Cardiac muscle cell (in vitro differentiated cells and primary cell): ENCODE measurements around the gene EDIL3. TPM values are rescaled to one million over a fixed set of nuclear protein-coding genes. Genes with fewer than 3 reads are reported as not detected.

Source experiments
- DNase-seq, 2 donors: peaks; one replicate each; pipeline versions ENCODE4 v3.0.0 to v3.0.0-alpha.2; 2010 to 2017; ENCODE audit warnings: low read depth in 1 of 2, low spot score in 1 of 2
- H3K27ac ChIP-seq: fragments of 200-600 bp; sonication (generic); 2 replicates; pipeline ENCODE4 v1.5.1; 2016
- H3K27me3 ChIP-seq: fragments of 200-600 bp; sonication (generic); 2 replicates; pipeline ENCODE4 v1.6.0; 2016; ENCODE audit warnings: control low read depth
- H3K36me3 ChIP-seq: fragments of 200-600 bp; sonication (generic); 2 replicates; pipeline ENCODE4 v1.5.1; 2016; ENCODE audit warnings: control low read depth
- H3K4me1 ChIP-seq: fragments of 200-600 bp; sonication (generic); 2 replicates; pipeline ENCODE4 v1.8.1; 2017; ENCODE audit warnings: low read depth, mild to moderate bottlenecking, mixed run types
- H3K4me3 ChIP-seq: fragments of 200-600 bp; sonication (generic); 2 replicates; pipeline ENCODE4 v1.5.1; 2016; ENCODE audit warnings: mild to moderate bottlenecking
- H3K9me3 ChIP-seq: fragments of 200-600 bp; sonication (generic); 2 replicates; pipeline ENCODE4 v1.5.1; 2017; ENCODE audit warnings: low read depth, mild to moderate bottlenecking, control low read depth
- CTCF ChIP-seq: IDR thresholded peaks from 2 replicates; pipeline ENCODE4 v1.5.1; 2012; ENCODE audit warnings: low read depth, mild to moderate bottlenecking, low read length
- polyA plus RNA-seq: library from polyadenylated mRNA; unstranded; fragments of >200 nt; fragmentation: Nextera tagmentation; extraction: Ambion mirVana; gene quantifications from 2 replicates; pipeline ENCODE4 v1.2.1, GENCODE V29; 2016
- total RNA-seq: library from RNA; depleted of rRNA; stranded (reverse); fragments of >200 nt; gene quantifications from 2 replicates; pipeline ENCODE4 v1.2.3, GENCODE V29; 2016

Gene EDIL3
- total and polyA plus RNA-seq, 2 experiments from 2014 or later, result 7.2 to 7.7 TPM

- no peak for DNase-seq
- H3K4me3 ChIP-seq, result no peak overlapping the region
- peaks cover 3% of the 10 kb centered on the region for H3K27me3 ChIP-seq
- no peaks in the 10 kb centered on the region for H3K9me3 ChIP-seq
- no peaks in the 10 kb centered on the region for H3K4me1 ChIP-seq
- no peak for TF ChIP-seq CTCF
- H3K27ac ChIP-seq, result no peak overlapping the region
- no peaks in the 10 kb centered on the region for H3K36me3 ChIP-seq
Measured at GRCh38 chr5:84376346-84376745, 8.3 kb downstream of the EDIL3 start.

- Histone ChIP-seq H3K27me3 (no peaks in the 10 kb centered on the region), H3K4me3 (no peak overlapping the region), H3K4me1 (no peaks in the 10 kb centered on the region), H3K9me3 (no peaks in the 10 kb centered on the region), H3K27ac (no peak overlapping the region), H3K36me3 (no peaks in the 10 kb centered on the region)
- DNase-seq, result no peak
- no peak for TF ChIP-seq CTCF
Measured at GRCh38 chr5:84374568-84374967, 10.1 kb downstream of the EDIL3 start.

GRCh38 chr5:84373506-84373905 lies 11.2 kb downstream of the EDIL3 start:
- peak in 1 of 2 donors; percentile 20 for DNase-seq
- no peak overlapping the region for H3K4me3 ChIP-seq
- no peaks in the 10 kb centered on the region for H3K9me3 ChIP-seq
- TF ChIP-seq CTCF, result no peak
- no peaks in the 10 kb centered on the region for H3K4me1 ChIP-seq
- H3K27me3 ChIP-seq, result no peaks in the 10 kb centered on the region
- H3K36me3 ChIP-seq, result no peaks in the 10 kb centered on the region
- H3K27ac ChIP-seq, result no peak overlapping the region

GRCh38 chr5:84372066-84372695 lies 12.5 kb downstream of the EDIL3 start:
- no peaks in the 10 kb centered on the region for H3K9me3 ChIP-seq
- DNase-seq, result peak in 1 of 2 donors; percentile 93
- no peak for TF ChIP-seq CTCF
- H3K27ac ChIP-seq, result no peak overlapping the region
- H3K36me3 ChIP-seq, result no peaks in the 10 kb centered on the region
- no peaks in the 10 kb centered on the region for H3K27me3 ChIP-seq
- no peak overlapping the region for H3K4me3 ChIP-seq
- no peaks in the 10 kb centered on the region for H3K4me1 ChIP-seq

GRCh38 chr5:84370176-84370575 lies 14.5 kb downstream of the EDIL3 start:
- DNase-seq, result no peak
- H3K4me3 ChIP-seq, result no peak overlapping the region
- H3K9me3 ChIP-seq, result no peaks in the 10 kb centered on the region
- H3K27ac ChIP-seq, result no peak overlapping the region
- H3K4me1 ChIP-seq, result no peaks in the 10 kb centered on the region
- H3K36me3 ChIP-seq, result no peaks in the 10 kb centered on the region
- no peaks in the 10 kb centered on the region for H3K27me3 ChIP-seq
- no peak for TF ChIP-seq CTCF
